SH-SY5Y (cell line): ENCODE measurements around the gene CEP350.

ENCODE experiments used
- GATA2 ChIP-seq: IDR thresholded peaks from 2 replicates; pipeline ENCODE4 v1.6.1; 2011; ENCODE audit warnings: mild to moderate bottlenecking, low read depth, low read length
- GATA3 ChIP-seq: IDR thresholded peaks from 2 replicates; pipeline ENCODE4 v1.6.1; 2011; ENCODE audit warnings: low read depth, mild to moderate bottlenecking, low read length, moderate library complexity

Gene CEP350

DNA sequence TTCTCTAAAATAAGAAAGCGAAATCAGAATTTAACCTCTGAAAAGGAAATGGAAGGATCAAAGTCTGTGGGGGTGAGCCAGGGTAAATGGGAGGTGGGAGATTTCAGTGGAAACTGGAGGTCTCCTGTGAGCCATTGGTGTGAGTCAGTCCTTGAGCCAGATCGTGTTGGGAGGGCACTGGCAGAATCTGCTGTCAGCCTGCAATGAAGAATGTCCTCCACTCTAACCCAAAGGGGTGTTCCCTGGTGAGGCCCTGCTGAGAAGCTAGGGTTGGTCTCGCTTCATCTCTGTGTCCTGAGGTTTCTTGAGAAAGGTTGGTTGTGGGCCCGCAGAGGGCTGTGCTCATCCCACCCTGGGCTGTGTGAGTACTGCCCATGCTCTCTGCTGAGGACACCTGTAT lies 202.5 kb downstream of the CEP350 start:
- TF ChIP-seq GATA3: no peak
- TF ChIP-seq GATA2: no peak

DNA sequence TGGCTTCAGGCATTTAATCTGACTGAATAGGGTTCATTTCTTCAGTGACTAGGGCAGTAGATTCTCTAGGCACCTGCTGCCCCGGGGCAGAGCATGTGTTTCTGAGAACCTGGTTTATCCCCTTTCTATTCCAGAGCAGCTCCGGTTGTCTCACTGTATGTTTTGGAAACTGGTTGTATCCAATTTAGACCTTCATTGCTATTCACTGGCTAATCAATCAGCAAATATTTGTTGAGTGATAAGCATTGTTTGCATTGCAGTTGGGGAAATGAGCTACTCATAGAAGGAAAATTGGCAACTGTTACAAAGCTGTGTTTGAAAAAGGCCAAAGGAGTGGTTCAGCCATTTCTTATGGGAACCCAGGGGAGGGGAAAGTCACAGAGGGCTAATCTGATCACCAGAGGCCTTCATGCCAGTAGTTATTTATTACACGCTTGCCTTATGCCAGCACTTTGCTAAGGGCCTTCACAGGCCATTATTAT lies 203.0 kb downstream of the CEP350 start:
- no peak for TF ChIP-seq GATA3
- no peak for TF ChIP-seq GATA2

DNA sequence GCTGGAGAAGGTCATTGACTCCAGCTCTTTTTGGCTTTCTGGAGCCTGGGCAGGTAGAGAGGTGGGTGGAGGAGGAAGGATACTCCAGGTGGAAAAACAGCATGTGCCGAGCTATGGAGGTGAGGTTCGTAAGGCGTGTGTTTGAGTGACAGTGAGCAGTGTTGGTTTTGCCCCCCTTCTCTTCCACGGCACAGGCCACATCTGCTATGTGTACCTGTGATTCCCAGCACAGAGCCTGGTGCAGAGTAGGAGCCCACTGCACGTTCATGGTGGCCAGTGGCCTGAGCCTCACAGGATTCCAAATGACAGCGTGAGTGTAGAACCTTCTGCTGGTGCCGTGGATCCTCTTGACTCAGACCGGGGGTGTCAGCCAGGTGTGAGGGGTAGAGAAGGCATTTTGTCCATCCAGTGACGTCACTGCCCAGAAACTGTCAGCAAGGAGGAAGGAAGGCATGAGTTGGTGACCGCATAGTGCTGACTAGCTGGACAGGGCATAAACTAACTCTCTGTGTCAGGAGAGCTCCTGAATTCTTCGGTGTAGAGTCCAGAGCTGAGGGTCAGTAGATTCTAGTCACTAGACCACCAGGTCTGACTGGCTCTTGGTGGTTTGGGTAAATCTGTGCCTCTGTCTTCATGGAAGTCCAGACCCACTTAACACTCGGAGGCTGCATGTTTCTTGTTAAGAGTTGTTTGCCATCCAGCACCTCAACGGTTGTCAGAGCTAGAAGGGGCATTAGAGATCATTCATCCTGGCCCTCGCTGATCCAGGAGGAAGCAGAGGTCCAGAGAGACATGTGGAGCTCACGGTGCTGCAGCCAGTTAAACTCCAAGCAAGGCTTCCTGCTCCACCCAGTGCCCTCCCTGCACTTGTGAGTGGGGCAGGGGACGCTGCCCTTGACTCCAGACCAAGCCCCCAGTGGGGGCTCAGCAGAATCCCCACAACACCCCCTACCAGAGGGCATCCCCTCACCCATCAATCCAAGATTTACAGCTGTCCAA lies 203.8 kb downstream of the CEP350 start:
- TF ChIP-seq GATA3 (no peak), GATA2 (no peak)

DNA sequence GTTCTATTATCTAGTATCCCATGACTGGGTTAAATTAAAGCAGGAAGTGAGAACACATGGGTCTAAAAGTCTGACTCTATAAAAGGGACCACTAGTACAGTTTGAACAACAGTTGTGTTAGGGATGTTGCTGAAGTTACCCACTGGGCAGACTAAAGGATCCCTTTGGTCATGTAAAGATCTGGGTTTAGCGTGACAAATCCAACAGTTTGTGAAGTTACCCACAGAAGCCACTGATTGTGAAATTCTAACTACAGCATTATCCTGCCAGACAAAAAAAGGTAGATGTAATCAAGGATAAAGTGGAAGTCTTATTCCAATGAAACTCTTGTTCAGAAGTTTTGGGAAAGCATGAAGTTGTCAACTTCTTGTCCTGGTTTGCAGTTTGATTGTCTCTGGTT lies 205.7 kb downstream of the CEP350 start:
- TF ChIP-seq GATA2 (no peak), GATA3 (no peak)

DNA sequence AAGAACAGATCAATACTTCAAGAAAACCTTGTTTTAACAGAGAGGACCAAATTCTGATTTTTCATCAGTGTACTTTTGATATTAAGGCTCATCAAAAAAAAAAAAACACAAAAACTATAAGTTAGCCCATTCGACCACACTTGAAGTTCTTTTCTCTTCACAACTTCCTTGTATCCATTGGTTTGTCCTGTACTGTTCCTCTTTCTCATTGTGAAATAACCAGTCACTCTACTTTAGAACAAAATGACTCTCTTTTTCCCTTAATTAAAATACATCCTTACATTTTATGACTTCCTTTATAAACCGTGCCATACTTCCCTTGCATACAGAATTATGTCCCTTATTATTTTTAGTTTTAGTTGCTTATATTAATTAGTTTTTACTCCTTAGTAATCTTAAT lies 208.4 kb downstream of the CEP350 start:
- TF ChIP-seq GATA2 (no peak), GATA3 (no peak)
